Dendritic cell treated with granulocyte-macrophage colony-stimulating factor and Interleukin-4, amounts not matched to agents 40 ng/mL and 50 ng/mL, for 4 days (primary cell): ENCODE results near the gene GGT6.
"Not testable (repeated sequence)": the region's sequence is repeated elsewhere in the genome, so short reads cannot be mapped to it uniquely, and the experiment has no call there.

ENCODE experiments used
- H3K27ac Mint-ChIP-seq: one replicate; pipeline ENCODE4 v1.8.0; 2022; ENCODE audit warnings: mild to moderate bottlenecking, mixed read lengths
- H3K27me3 Mint-ChIP-seq: one replicate; pipeline ENCODE4 v1.8.0; 2022; ENCODE audit warnings: mild to moderate bottlenecking, mixed read lengths
- H3K36me3 Mint-ChIP-seq: one replicate; pipeline ENCODE4 v1.8.0; 2022; ENCODE audit warnings: low read depth, mixed read lengths
- H3K4me1 Mint-ChIP-seq: one replicate; pipeline ENCODE4 v1.8.0; 2022; ENCODE audit warnings: low read depth, mixed read lengths
- H3K4me3 Mint-ChIP-seq: one replicate; pipeline ENCODE4 v1.8.0; 2022; ENCODE audit warnings: mild to moderate bottlenecking, moderate library complexity, mixed read lengths
- H3K9me3 Mint-ChIP-seq: one replicate; pipeline ENCODE4 v1.8.0; 2022; ENCODE audit warnings: mixed read lengths
- intact Hi-C: fragments of 100-400 bp; cut with micrococcal nuclease; formaldehyde crosslinking; loops from one replicate; pipeline ENCODE4 v1.15.0; 2022

The GGT6 gene

GRCh38 chr17:4560421-4560820, at the start of gene GGT6:
GGT6 (minus strand) TSS chr17:4560577; CDS start chr17:4560521, 56 bp downstream.
- Mint-ChIP-seq H3K4me3 (no peak within 1 kb of the TSS), H3K4me1 (peaks cover 28% of the 10 kb centered on the region), H3K27ac (no peak within 1 kb of the TSS), H3K9me3 (no peaks in the 10 kb centered on the region), H3K36me3 (peaks cover under 1% of the 10 kb centered on the region), H3K27me3 (peaks cover 9% of the 10 kb centered on the region)
- intact Hi-C loops, result loop anchor here (10.0 kb wide), 1 partner anchor 136 kb away; no protein-coding TSS in a partner anchor

- H3K27ac Mint-ChIP-seq, result peak overlapping the region; percentile 23
- H3K4me1 Mint-ChIP-seq, result peaks cover 31% of the 10 kb centered on the region
- H3K27me3 Mint-ChIP-seq, result peaks cover 31% of the 10 kb centered on the region
- intact Hi-C loops, result no loop called here
- H3K9me3 Mint-ChIP-seq, result no peaks in the 10 kb centered on the region
- no peaks in the 10 kb centered on the region for H3K36me3 Mint-ChIP-seq
- H3K4me3 Mint-ChIP-seq, result no peak overlapping the region
These were observed 49.8 kb upstream of the GGT6 start for GRCh38 chr17:4610162-4610561.

GRCh38 chr17:4609761-4610160, 49.4 kb upstream of the GGT6 start:
- H3K9me3 Mint-ChIP-seq, result no peaks in the 10 kb centered on the region
- H3K4me3 Mint-ChIP-seq, result no peak overlapping the region
- H3K36me3 Mint-ChIP-seq, result no peaks in the 10 kb centered on the region
- intact Hi-C loops, result no loop called here
- no peak overlapping the region for H3K27ac Mint-ChIP-seq
- H3K27me3 Mint-ChIP-seq, result peaks cover 28% of the 10 kb centered on the region
- H3K4me1 Mint-ChIP-seq, result peaks cover 31% of the 10 kb centered on the region

GRCh38 chr17:4607773-4608187, 47.4 kb upstream of the GGT6 start:
- peak overlapping the region; percentile 89 for H3K27ac Mint-ChIP-seq
- H3K4me3 Mint-ChIP-seq, result peak overlapping the region; percentile 44
- H3K4me1 Mint-ChIP-seq, result peaks cover 31% of the 10 kb centered on the region
- H3K9me3 Mint-ChIP-seq, result no peaks in the 10 kb centered on the region
- H3K36me3 Mint-ChIP-seq, result no peaks in the 10 kb centered on the region
- intact Hi-C loops, result no loop called here
- peaks cover 32% of the 10 kb centered on the region for H3K27me3 Mint-ChIP-seq

GRCh38 chr17:4607261-4607741, 46.9 kb upstream of the GGT6 start:
- Mint-ChIP-seq H3K9me3 (no peaks in the 10 kb centered on the region), H3K27ac (peak overlapping the region; percentile 89), H3K4me1 (peaks cover 31% of the 10 kb centered on the region), H3K27me3 (peaks cover 37% of the 10 kb centered on the region), H3K36me3 (no peaks in the 10 kb centered on the region), H3K4me3 (peak overlapping the region; percentile 44)
- intact Hi-C loops, result no loop called here

- peak overlapping the region; percentile 67 for H3K27ac Mint-ChIP-seq
- H3K9me3 Mint-ChIP-seq, result no peaks in the 10 kb centered on the region
- intact Hi-C loops, result no loop called here
- H3K36me3 Mint-ChIP-seq, result no peaks in the 10 kb centered on the region
- peaks cover 31% of the 10 kb centered on the region for H3K4me1 Mint-ChIP-seq
- no peak overlapping the region for H3K4me3 Mint-ChIP-seq
- H3K27me3 Mint-ChIP-seq, result peaks cover 31% of the 10 kb centered on the region
These were observed 45.4 kb upstream of the GGT6 start for GRCh38 chr17:4605826-4606225.

GRCh38 chr17:4604736-4605135, 44.4 kb upstream of the GGT6 start:
- Mint-ChIP-seq H3K27me3 (peaks cover 33% of the 10 kb centered on the region), H3K4me1 (peaks cover 31% of the 10 kb centered on the region)
- H3K4me3 Mint-ChIP-seq, H3K36me3 Mint-ChIP-seq, H3K27ac Mint-ChIP-seq, H3K9me3 Mint-ChIP-seq, intact Hi-C loops: not testable (repeated sequence)

GRCh38 chr17:4604111-4604644, 43.8 kb upstream of the GGT6 start:
- no peaks in the 10 kb centered on the region for H3K36me3 Mint-ChIP-seq
- peaks cover 37% of the 10 kb centered on the region for H3K27me3 Mint-ChIP-seq
- H3K27ac Mint-ChIP-seq, result peak overlapping the region; percentile 21
- no peaks in the 10 kb centered on the region for H3K9me3 Mint-ChIP-seq
- intact Hi-C loops, result no loop called here
- no peak overlapping the region for H3K4me3 Mint-ChIP-seq
- H3K4me1 Mint-ChIP-seq, result peaks cover 31% of the 10 kb centered on the region

GRCh38 chr17:4602041-4602440, 41.7 kb upstream of the GGT6 start:
- Mint-ChIP-seq H3K4me1 (peaks cover 10% of the 10 kb centered on the region), H3K27ac (no peak overlapping the region), H3K36me3 (no peaks in the 10 kb centered on the region), H3K27me3 (peaks cover 48% of the 10 kb centered on the region), H3K9me3 (no peaks in the 10 kb centered on the region), H3K4me3 (no peak overlapping the region)
- intact Hi-C loops, result no loop called here

GRCh38 chr17:4601326-4601725, 40.9 kb upstream of the GGT6 start:
- Mint-ChIP-seq H3K4me1 (peaks cover 6% of the 10 kb centered on the region), H3K4me3 (no peak overlapping the region), H3K36me3 (no peaks in the 10 kb centered on the region), H3K27me3 (peaks cover 52% of the 10 kb centered on the region), H3K27ac (no peak overlapping the region), H3K9me3 (no peaks in the 10 kb centered on the region)
- intact Hi-C loops, result no loop called here

GRCh38 chr17:4600563-4600962, 40.2 kb upstream of the GGT6 start:
- peaks cover 4% of the 10 kb centered on the region for H3K4me1 Mint-ChIP-seq
- H3K4me3 Mint-ChIP-seq, result no peak overlapping the region
- no peaks in the 10 kb centered on the region for H3K36me3 Mint-ChIP-seq
- intact Hi-C loops, result no loop called here
- no peaks in the 10 kb centered on the region for H3K9me3 Mint-ChIP-seq
- no peak overlapping the region for H3K27ac Mint-ChIP-seq
- H3K27me3 Mint-ChIP-seq, result peaks cover 55% of the 10 kb centered on the region

GRCh38 chr17:4599505-4600281, 39.3 kb upstream of the GGT6 start:
- intact Hi-C loops, result no loop called here
- no peaks in the 10 kb centered on the region for H3K9me3 Mint-ChIP-seq

GRCh38 chr17:4598776-4599504, 38.6 kb upstream of the GGT6 start:
- Mint-ChIP-seq H3K4me3 (no peak overlapping the region), H3K27ac (no peak overlapping the region), H3K9me3 (no peaks in the 10 kb centered on the region), H3K27me3 (peaks cover 59% of the 10 kb centered on the region), H3K4me1 (peaks cover 10% of the 10 kb centered on the region), H3K36me3 (no peaks in the 10 kb centered on the region)
- intact Hi-C loops, result no loop called here

More at GRCh38 chr17:4599505-4600281, 39.3 kb upstream of the GGT6 start:
- Mint-ChIP-seq H3K27ac (no peak overlapping the region), H3K4me3 (no peak overlapping the region), H3K4me1 (peaks cover 10% of the 10 kb centered on the region), H3K36me3 (no peaks in the 10 kb centered on the region), H3K27me3 (peaks cover 62% of the 10 kb centered on the region)

GRCh38 chr17:4597975-4598374, 37.6 kb upstream of the GGT6 start:
- no peaks in the 10 kb centered on the region for H3K36me3 Mint-ChIP-seq
- intact Hi-C loops, result no loop called here
- H3K4me3 Mint-ChIP-seq, result no peak overlapping the region
- H3K9me3 Mint-ChIP-seq, result no peaks in the 10 kb centered on the region
- H3K27me3 Mint-ChIP-seq, result peaks cover 59% of the 10 kb centered on the region
- H3K4me1 Mint-ChIP-seq, result peaks cover 10% of the 10 kb centered on the region
- no peak overlapping the region for H3K27ac Mint-ChIP-seq
